NCI-H69 (cell line): ENCODE measurements around the gene SGSM2.

Experiments used
- DNase-seq: peaks from one replicate; lab custom pipeline; 2025; lab: John Stamatoyannopoulos, UW

SGSM2 gene

GRCh38 chr17:2421315-2422147 is 84.2 kb downstream of the SGSM2 start:
- DNase-seq = peak; percentile 21

- DNase-seq = no peak
Observed at GRCh38 chr17:2423271-2423670, 86.0 kb downstream of the SGSM2 start.

GRCh38 chr17:2427215-2427614 is 89.9 kb downstream of the SGSM2 start:
- no peak for DNase-seq

GRCh38 chr17:2427910-2428309 is 90.6 kb downstream of the SGSM2 start:
- no peak for DNase-seq
